DND-41 (cell line): ENCODE results near the gene FGG.

Source experiments
- ATAC-seq: fragments of 200-7000 bp; cut with Tn5 transposase; 3 replicates; pipeline ENCODE4 v1.9.1; 2021; ENCODE audit warnings: low read depth; ENCODE audit not compliant: insufficient read depth
- DNase-seq: peaks from one replicate; pipeline ENCODE4 v3.0.0-alpha.2; 2020
- H2AFZ ChIP-seq: 2 replicates; pipeline ENCODE4 v1.6.0; 2012; ENCODE audit warnings: low read depth, low read length
- H3K27ac ChIP-seq: 2 replicates; pipeline ENCODE4 v1.5.1; 2012; ENCODE audit warnings: low read length, inconsistent platforms
- H3K27me3 ChIP-seq: fragments of 200-600 bp; sonication (generic); 2 replicates; pipeline ENCODE4 v1.6.0; 2012; ENCODE audit warnings: low read length, mild to moderate bottlenecking, inconsistent platforms; ENCODE audit not compliant: insufficient read depth, poor library complexity
- H3K36me3 ChIP-seq: 2 replicates; pipeline ENCODE4 v1.5.1; 2012; ENCODE audit warnings: low read length, inconsistent platforms; ENCODE audit not compliant: insufficient read depth
- H3K4me1 ChIP-seq: 2 replicates; pipeline ENCODE4 v1.5.1; 2012; ENCODE audit warnings: mild to moderate bottlenecking, low read length; ENCODE audit not compliant: insufficient read depth
- H3K4me2 ChIP-seq: 2 replicates; pipeline ENCODE4 v1.6.0; 2012; ENCODE audit warnings: mild to moderate bottlenecking, moderate library complexity, low read length, inconsistent platforms; ENCODE audit not compliant: insufficient read depth
- H3K4me3 ChIP-seq, 2 experiments: fragments of 200-600 bp in 1 of 2; shearing (Covaris generic) in 1 of 2; 2 replicates each; pipeline ENCODE4 v1.5.1; 2012 to 2016; ENCODE audit warnings: inconsistent platforms in 2 of 2, low read length in 2 of 2, mild to moderate bottlenecking in 2 of 2, low read depth in 1 of 2, moderate library complexity in 1 of 2
- H3K79me2 ChIP-seq: 2 replicates; pipeline ENCODE4 v1.6.0; 2012; ENCODE audit warnings: low read length, inconsistent platforms; ENCODE audit not compliant: insufficient read depth
- H3K9ac ChIP-seq: 2 replicates; pipeline ENCODE4 v1.6.0; 2012; ENCODE audit warnings: low read depth, mild to moderate bottlenecking, inconsistent platforms, low read length, moderate library complexity
- H3K9me3 ChIP-seq: 2 replicates; pipeline ENCODE4 v1.5.1; 2012; ENCODE audit warnings: low read length, moderate library complexity, mild to moderate bottlenecking, inconsistent platforms; ENCODE audit not compliant: insufficient read depth, severe bottlenecking
- H4K20me1 ChIP-seq: 2 replicates; pipeline ENCODE4 v1.6.0; 2012; ENCODE audit warnings: low read length; ENCODE audit not compliant: insufficient read depth
- EZH2 ChIP-seq: IDR thresholded peaks from 3 replicates; pipeline ENCODE4 v1.6.1; 2012; ENCODE audit warnings: borderline replicate concordance, low read depth, mild to moderate bottlenecking, moderate library complexity, low read length, inconsistent platforms; ENCODE audit not compliant: severe bottlenecking
- TF ChIP-seq, protein P1 (sequence below): IDR thresholded peaks from 2 replicates; pipeline ENCODE4 v1.5.1; 2012; ENCODE audit warnings: borderline replicate concordance, low read length, moderate library complexity, mild to moderate bottlenecking; ENCODE audit not compliant: poor library complexity, severe bottlenecking; ENCODE audit errors: extremely low read depth

The FGG gene

DNA sequence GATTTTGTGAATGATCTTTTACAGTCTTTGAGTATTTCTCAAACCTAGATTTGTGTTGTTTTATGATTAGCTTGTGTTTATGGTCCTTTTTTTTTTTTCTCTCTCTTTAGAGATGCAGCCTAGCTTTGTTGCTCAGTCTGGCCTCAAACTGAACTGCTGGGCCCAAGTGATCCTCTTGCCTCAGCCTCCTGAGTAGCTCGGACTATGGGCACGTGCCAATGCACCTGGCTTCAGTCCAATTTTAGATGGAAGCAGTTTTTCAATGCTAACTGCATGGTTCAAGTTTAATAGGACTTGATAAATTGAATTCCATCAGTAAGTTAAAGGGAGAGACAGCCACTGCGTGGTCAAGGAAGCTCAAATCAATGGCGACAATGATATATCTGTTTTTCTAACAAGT, 3.8 kb upstream of the FGG start:
- DNase-seq (no peak), ATAC-seq (no peak)
- Histone ChIP-seq H3K4me1 (no peaks in the 10 kb centered on the region), H4K20me1 (no peaks in the 10 kb centered on the region), H3K79me2 (no peaks in the 10 kb centered on the region), H3K9ac (no peak overlapping the region), H3K27ac (no peak overlapping the region), H3K4me3 (no peak overlapping the region), H3K27me3 (peaks cover 8% of the 10 kb centered on the region), H3K36me3 (no peaks in the 10 kb centered on the region), H3K4me2 (no peak overlapping the region), H2AFZ (no peak overlapping the region), H3K9me3 (no peaks in the 10 kb centered on the region)
- TF ChIP-seq EZH2: no peak
- TF ChIP-seq, protein P1, sequence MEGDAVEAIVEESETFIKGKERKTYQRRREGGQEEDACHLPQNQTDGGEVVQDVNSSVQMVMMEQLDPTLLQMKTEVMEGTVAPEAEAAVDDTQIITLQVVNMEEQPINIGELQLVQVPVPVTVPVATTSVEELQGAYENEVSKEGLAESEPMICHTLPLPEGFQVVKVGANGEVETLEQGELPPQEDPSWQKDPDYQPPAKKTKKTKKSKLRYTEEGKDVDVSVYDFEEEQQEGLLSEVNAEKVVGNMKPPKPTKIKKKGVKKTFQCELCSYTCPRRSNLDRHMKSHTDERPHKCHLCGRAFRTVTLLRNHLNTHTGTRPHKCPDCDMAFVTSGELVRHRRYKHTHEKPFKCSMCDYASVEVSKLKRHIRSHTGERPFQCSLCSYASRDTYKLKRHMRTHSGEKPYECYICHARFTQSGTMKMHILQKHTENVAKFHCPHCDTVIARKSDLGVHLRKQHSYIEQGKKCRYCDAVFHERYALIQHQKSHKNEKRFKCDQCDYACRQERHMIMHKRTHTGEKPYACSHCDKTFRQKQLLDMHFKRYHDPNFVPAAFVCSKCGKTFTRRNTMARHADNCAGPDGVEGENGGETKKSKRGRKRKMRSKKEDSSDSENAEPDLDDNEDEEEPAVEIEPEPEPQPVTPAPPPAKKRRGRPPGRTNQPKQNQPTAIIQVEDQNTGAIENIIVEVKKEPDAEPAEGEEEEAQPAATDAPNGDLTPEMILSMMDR: no peak

DNA sequence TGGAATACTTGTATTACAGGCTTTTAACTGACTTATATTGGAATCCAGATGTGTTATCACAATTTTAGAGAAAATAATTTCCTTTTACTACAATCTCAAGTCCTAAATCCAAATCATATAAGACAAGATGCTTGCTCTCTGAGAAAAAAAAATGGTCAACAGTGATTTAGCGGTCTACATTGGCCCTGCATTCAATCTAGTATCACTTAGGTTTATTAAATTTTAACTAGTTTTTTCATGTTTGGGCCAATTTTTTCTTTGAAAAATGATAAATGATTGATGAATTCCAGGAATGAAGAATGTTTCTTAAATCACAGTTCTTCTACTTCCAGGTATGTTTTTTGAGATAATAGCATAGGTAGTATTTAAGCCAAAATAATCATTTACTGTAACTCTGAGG, 2.8 kb upstream of the FGG start:
- Histone ChIP-seq H2AFZ (no peak overlapping the region), H4K20me1 (no peaks in the 10 kb centered on the region), H3K9me3 (no peaks in the 10 kb centered on the region), H3K27ac (no peak overlapping the region), H3K4me2 (no peak overlapping the region), H3K79me2 (no peaks in the 10 kb centered on the region), H3K27me3 (peaks cover 7% of the 10 kb centered on the region), H3K9ac (no peak overlapping the region), H3K4me1 (no peaks in the 10 kb centered on the region), H3K36me3 (no peaks in the 10 kb centered on the region), H3K4me3 (no peak overlapping the region)
- TF ChIP-seq EZH2: no peak
- TF ChIP-seq, protein P1: no peak
- DNase-seq (no peak), ATAC-seq (no peak)

DNA sequence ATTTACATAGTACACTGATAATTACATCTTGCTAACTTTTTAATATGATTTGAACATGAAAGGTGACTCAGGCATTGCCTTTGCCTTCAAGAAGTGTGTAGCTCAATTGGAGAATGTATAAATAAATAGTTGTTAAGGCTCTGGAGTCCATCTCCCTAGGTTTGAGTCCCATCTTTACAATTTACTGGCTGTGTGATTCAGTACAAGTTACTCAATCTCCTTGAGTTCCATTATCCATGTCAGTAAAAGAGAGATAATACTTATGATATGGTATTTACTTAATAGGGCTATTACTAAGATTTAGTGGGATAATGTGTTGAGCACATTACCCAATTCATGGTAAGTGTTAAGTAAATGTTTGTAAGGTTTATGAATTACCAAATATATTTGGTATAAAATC, 1.9 kb upstream of the FGG start:
- no peaks in the 10 kb centered on the region for H3K4me1 ChIP-seq
- no peak overlapping the region for H3K9ac ChIP-seq
- no peaks in the 10 kb centered on the region for H3K9me3 ChIP-seq
- H3K4me3 ChIP-seq: no peak overlapping the region
- H2AFZ ChIP-seq: no peak overlapping the region
- TF ChIP-seq, protein P1: no peak
- TF ChIP-seq EZH2: no peak
- no peaks in the 10 kb centered on the region for H3K36me3 ChIP-seq
- H3K27me3 ChIP-seq: peaks cover 6% of the 10 kb centered on the region
- H4K20me1 ChIP-seq: no peaks in the 10 kb centered on the region
- no peak overlapping the region for H3K4me2 ChIP-seq
- no peak overlapping the region for H3K27ac ChIP-seq
- no peak for ATAC-seq
- H3K79me2 ChIP-seq: no peaks in the 10 kb centered on the region
- DNase-seq: no peak

DNA sequence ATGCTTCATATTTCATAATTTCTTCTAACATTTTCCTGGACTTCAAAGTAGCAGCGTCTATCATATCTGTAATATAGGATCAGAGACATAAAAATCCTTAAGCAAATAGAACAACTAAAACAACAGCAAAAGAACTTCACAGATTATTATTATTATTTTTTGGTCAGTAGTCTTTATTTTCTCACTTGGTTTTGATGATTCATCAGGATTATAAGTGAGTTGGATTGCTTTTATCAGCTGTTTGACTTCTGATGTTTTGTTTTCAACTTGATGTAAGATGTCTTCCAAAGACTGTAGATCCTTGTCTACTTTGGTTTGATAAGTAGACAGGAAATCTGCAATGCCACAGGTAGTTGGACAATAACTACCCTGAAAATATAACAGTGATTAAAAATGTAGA, 623 bp downstream of the FGG start:
- TF ChIP-seq, protein P1: no peak
- no peak for TF ChIP-seq EZH2
- Histone ChIP-seq H3K27me3 (peaks cover 3% of the 10 kb centered on the region), H3K4me3 (no peak overlapping the region), H3K79me2 (no peaks in the 10 kb centered on the region), H3K36me3 (no peaks in the 10 kb centered on the region), H2AFZ (no peak overlapping the region), H3K9me3 (no peaks in the 10 kb centered on the region), H3K4me1 (no peaks in the 10 kb centered on the region), H3K27ac (no peak overlapping the region), H3K4me2 (no peak overlapping the region), H3K9ac (no peak overlapping the region), H4K20me1 (no peaks in the 10 kb centered on the region)
- ATAC-seq (no peak), DNase-seq (no peak)
